ENCODE measurements around the gene HEATR5B. TPM values are rescaled to one million over a fixed set of nuclear protein-coding genes. Genes with fewer than 3 reads are reported as not detected.

The HEATR5B gene
- total and polyA plus RNA-seq, 7 experiments from 2014 or later, result 13.1 to 50.5 (median 31.2) TPM

Other genes starting within 250 kb of the HEATR5B start
- 10 to 100 TPM; 23.0 to 35.0 (median 30.9) TPM for gene STRN, start 117.8 kb downstream of the HEATR5B start, total RNA-seq
- 10 to 100 TPM; 12.4 to 12.9 TPM for gene STRN, start 117.8 kb downstream of the HEATR5B start, polyA plus RNA-seq
- 10 to 100 TPM in 3 of 5 experiments, 1 to 10 TPM in 2; 6.0 to 19.0 (median 11.1) TPM for gene GPATCH11, start 146 bp upstream of the HEATR5B start, total RNA-seq
- 1 to 10 TPM; 8.4 to 8.8 TPM for gene GPATCH11, start 146 bp upstream of the HEATR5B start, polyA plus RNA-seq
- 10 to 100 TPM; 21.2 to 91.9 (median 24.2) TPM for gene EIF2AK2, start 72.6 kb upstream of the HEATR5B start, total RNA-seq
- gene EIF2AK2, start 72.6 kb upstream of the HEATR5B start, polyA plus RNA-seq, result 10 to 100 TPM; 20.4 to 23.5 TPM
- gene SULT6B1, start 104.3 kb upstream of the HEATR5B start, total RNA-seq, result not detected
- not detected for gene SULT6B1, start 104.3 kb upstream of the HEATR5B start, polyA plus RNA-seq
- 10 to 100 TPM; 26.9 to 40.7 (median 40.4) TPM for gene CEBPZOS, start 112.1 kb upstream of the HEATR5B start, total RNA-seq
- 10 to 100 TPM; 47.4 to 58.8 TPM for gene CEBPZOS, start 112.1 kb upstream of the HEATR5B start, polyA plus RNA-seq
- gene CEBPZ, start 147.2 kb upstream of the HEATR5B start, total RNA-seq, result 10 to 100 TPM; 40.4 to 67.6 (median 56.4) TPM
- gene CEBPZ, start 147.2 kb upstream of the HEATR5B start, polyA plus RNA-seq, result 10 to 100 TPM; 27.1 to 32.5 TPM
- gene NDUFAF7, start 147.3 kb upstream of the HEATR5B start, total RNA-seq, result 10 to 100 TPM; 21.6 to 38.2 (median 28.5) TPM
- gene NDUFAF7, start 147.3 kb upstream of the HEATR5B start, polyA plus RNA-seq, result 10 to 100 TPM in 1 of 2 donors, 1 to 10 TPM in 1; 9.5 to 11.7 TPM
- 10 to 100 TPM; 12.8 to 47.3 (median 46.4) TPM for gene PRKD3, start 240.5 kb upstream of the HEATR5B start, total RNA-seq
- gene PRKD3, start 240.5 kb upstream of the HEATR5B start, polyA plus RNA-seq, result 10 to 100 TPM; 31.5 to 37.4 TPM

Data from naive thymus-derived CD4-positive, alpha-beta T cell (primary cell).